GM12874 (cell line): Measurements from ENCODE around the gene LRRC3C.

Source experiments
- TF ChIP-seq, protein P1 (sequence below): IDR thresholded peaks from 2 replicates; pipeline ENCODE4 v1.5.1; 2011; ENCODE audit warnings: low read depth, mild to moderate bottlenecking, control low read depth, low read length, moderate library complexity; ENCODE audit not compliant: insufficient read depth

Gene LRRC3C

DNA sequence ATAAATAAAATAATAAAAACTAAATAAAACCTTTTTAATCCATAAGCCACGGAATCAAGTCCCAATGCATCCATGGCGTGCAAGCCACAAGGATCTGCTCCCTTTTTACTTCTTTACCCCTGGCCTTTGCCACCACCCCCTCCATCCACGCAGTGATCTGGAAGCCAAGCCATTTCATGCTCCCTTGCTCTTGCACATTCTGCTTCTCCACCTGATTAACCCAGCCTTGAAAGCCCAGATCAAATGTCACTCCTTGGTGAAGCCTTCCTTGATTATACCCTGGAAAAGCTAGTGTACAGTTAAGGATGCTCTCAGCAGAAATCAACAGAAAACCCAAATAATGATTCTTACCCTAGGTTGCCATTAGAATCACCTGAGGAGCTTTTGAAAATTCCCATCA, 9.9 kb downstream of the LRRC3C start:
- TF ChIP-seq, protein P1, sequence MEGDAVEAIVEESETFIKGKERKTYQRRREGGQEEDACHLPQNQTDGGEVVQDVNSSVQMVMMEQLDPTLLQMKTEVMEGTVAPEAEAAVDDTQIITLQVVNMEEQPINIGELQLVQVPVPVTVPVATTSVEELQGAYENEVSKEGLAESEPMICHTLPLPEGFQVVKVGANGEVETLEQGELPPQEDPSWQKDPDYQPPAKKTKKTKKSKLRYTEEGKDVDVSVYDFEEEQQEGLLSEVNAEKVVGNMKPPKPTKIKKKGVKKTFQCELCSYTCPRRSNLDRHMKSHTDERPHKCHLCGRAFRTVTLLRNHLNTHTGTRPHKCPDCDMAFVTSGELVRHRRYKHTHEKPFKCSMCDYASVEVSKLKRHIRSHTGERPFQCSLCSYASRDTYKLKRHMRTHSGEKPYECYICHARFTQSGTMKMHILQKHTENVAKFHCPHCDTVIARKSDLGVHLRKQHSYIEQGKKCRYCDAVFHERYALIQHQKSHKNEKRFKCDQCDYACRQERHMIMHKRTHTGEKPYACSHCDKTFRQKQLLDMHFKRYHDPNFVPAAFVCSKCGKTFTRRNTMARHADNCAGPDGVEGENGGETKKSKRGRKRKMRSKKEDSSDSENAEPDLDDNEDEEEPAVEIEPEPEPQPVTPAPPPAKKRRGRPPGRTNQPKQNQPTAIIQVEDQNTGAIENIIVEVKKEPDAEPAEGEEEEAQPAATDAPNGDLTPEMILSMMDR: no peak

DNA sequence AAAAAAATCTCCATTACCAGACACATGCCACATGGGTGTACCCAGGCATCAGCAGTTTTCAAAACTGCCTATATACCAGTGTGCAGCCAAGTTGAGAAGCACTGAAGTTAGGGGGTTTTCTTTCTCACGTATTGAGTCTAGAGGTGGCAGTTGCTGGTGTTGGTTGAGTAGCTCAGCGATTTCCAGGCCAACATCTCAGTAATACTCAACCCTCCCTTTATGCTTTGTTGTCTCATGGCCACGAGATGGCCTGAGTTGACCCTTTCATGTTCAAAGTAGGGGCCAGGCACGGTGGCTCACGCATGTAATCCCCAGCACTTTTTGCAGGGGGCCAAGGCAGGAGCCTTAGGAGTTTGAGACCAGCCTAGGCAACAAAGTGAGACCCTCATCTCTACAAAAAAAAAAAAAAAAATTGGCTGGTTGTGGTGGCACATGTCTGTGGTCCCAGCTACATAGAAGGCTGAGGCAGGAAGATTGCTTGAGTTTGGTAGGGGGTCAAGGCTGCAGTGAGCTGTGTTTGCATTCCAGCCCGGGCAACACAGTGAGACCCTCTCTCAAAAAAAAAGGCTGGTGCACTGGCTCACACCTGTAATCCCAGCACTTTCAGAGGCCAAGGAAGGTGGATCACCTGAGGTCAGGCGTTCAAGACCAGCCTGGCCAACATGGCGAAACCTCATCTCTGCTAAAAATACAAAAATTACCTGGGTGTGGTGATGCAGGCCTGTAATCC, 10.8 kb downstream of the LRRC3C start:
- TF ChIP-seq, protein P1: no peak

DNA sequence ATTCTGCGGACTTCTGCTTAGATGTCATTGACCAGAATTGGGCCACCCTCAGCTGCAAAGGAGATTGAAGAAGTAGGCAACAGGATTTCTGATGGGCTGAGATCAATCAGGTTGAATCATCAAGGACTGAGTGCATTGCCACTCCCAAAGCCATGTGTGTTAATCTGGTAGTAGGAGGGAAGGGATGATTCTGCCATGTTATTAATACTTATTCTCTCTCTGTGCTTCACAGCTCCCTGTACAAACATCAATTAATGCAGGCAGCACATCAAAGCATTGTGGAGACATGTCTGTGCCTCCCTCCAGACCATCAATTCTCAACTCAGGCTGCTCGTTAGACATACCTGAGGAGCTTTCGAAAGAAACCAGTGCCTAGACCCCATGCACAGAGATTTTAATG, 11.6 kb downstream of the LRRC3C start:
- TF ChIP-seq, protein P1: no peak

DNA sequence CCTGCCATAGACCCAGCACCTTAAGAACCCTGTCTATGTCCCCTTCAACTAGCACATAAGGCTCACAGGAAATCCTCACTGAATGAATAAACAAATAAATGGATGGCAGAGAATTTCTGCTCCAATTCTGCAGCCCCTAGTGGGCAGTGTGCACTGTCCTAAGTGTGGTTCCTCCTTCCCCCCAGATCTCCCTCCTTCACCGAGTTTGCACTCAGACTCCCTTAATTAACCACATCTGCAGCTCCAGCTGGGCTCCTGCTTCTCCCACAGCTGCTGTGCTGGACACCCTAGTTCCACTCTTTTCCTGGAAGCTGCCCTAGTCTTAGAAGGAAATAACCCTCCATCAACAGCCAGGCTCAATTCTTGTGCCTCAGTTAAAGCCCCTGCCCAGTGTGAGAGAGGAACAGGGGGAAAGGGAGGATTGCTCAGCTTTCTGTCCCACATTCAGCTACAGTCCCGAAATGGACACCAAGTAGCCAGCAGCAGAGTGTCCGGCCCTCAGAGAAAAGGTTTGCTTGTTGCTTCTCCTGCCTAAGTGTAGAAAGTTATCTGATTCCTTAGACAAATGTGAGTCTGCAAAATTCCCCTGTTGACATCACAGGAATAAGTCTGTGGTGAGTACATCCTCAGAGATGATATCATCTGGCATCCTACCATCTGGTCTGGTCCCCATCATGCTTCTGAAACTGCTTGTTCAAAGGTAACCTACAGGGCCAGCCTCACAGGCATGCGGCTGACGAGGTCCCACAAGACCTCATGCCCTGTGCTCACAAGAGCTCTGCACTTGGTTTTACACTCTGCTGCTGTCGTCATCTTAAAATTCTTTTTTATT, 12.3 kb downstream of the LRRC3C start:
- TF ChIP-seq, protein P1: peak; percentile 63

DNA sequence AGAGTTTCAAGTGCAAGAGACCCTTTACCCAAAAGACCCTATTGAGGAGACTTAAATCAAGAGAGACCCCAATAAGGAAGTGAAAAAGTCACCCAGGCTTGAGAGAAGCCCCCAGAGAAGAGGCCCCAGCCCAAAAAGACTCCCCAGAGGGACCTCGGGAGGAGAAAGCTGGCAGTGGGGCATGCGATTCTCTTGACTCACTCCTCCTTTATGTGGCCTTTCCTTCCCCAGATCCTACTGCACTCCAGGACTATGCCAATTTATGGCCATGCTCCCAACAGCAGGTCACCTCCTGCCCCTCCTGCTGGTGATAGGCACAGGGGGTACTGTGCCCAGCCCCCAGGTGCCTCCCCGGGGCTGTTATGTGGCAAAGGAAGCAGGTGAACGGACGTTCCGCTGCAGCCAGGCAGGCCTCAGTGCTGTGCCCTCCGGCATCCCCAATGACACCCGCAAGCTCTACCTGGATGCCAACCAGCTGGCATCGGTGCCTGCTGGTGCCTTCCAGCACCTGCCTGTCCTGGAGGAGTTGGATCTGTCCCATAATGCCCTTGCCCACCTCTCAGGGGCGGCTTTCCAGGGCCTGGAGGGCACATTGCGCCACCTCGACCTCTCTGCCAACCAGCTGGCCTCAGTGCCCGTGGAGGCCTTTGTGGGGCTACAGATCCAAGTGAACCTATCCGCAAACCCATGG, 16.3 kb downstream of the LRRC3C start:
- TF ChIP-seq, protein P1: no peak

DNA sequence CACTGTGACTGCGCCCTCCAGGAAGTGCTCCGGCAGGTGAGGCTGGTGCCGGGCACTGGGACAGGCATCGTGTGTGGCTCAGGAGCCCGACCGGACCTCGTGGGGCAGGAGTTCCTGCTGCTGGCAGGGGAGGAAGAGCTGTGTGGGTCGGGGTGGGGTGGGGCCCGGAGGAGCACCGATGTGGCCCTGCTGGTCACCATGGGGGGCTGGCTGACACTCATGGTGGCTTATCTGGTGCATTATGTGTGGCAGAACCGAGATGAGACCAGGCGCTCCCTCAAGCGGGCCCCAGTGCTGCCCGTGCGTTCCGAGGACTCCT, 16.8 kb downstream of the LRRC3C start:
- TF ChIP-seq, protein P1: no peak

DNA sequence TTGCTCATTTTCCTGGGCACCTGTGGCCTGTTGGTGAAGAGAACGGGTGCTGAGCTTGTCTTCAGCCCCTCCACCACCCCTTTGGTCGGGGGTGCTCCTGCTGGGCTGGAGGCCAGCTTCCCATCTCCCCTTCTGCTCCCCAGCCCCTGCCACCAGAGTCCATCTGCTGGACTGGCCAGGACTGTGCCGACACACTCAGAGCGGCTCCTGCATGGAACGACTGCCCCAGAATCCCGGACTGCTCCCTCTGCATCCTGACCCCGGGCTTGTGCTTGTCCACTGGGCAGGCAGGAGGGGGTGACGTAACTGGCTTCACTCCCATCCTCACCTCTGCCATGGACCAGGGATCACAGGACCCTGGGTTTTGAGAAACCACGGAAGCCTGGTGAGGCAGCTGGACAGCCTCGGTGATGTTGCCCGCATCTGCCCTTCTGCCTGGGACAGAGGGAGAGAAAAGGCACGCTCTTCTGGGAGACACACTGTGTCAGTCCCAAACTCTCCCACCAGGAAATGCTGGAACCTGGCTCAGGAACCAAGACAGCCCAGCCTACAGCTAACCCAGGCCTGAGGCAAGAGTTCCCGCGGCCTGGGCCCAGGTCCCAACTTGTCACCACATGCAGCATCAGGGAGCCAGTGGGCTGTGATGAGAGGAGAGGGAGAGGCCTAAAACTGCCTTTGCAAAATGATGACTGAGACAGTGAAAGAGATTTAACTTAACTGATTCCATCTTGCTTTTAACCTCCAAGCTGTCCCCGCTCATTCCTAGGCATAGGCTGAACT, 19.2 kb downstream of the LRRC3C start:
- TF ChIP-seq, protein P1: no peak
